GM18505 (cell line): ENCODE data around the gene SNF8.

ENCODE experiments used
- ATAC-seq: cut with Tn5 transposase; IDR thresholded peaks from one replicate; pipeline ENCODE4 v1.9.1; 2021; ENCODE audit not compliant: unreplicated experiment
- POLR2A ChIP-seq: IDR thresholded peaks from 4 replicates; pipeline ENCODE4 v1.6.1; 2011; ENCODE audit warnings: borderline replicate concordance; ENCODE audit not compliant: insufficient read depth, insufficient read length; ENCODE audit errors: extremely low read depth

Gene SNF8

DNA sequence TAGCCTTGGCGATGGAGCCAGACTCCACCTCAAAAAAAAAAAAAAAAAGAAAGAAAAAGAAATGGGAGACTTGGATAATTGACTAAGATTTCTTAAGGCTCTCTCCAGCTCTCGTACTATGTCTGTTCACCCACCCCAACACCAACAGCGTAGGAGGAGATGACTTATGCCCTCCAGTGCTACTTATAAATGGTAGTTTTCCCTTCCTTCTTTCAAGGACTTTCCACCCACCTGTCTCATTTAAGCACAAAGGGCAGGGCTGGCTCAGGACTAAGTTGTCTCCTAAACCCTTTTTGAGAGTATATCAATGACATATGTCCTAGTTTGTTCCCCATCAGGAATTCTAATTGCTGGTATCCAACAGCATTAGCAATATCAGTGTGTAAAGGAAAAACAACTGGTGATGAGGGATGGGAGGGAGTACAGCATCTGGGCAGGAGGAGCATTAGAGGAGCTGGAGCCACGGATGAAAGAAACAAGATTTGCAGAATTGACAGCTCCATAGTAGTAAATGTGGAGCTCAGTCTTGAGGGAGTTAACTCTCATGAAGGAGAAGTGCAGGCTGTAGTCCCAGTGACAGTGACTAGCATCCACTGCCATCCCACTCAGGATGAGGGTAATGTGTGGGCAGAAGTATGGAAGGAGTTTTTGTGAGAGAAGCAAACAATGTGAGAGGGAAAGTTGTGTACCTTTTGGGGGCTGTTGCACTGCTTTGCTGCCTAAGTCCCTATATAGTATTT lies 19.2 kb downstream of the SNF8 start:
- TF ChIP-seq POLR2A = no peak
- no peak for ATAC-seq

- peak; percentile 39 for TF ChIP-seq POLR2A
- peak; percentile 80 for ATAC-seq
These were observed 29.0 kb downstream of the SNF8 start for GRCh38 chr17:48915459-48916282.

- TF ChIP-seq POLR2A = no peak
- no peak for ATAC-seq
These were observed 32.2 kb downstream of the SNF8 start for GRCh38 chr17:48912476-48912875.

- no peak for ATAC-seq
- TF ChIP-seq POLR2A = no peak
These were observed 34.3 kb downstream of the SNF8 start for GRCh38 chr17:48910370-48910769.

DNA sequence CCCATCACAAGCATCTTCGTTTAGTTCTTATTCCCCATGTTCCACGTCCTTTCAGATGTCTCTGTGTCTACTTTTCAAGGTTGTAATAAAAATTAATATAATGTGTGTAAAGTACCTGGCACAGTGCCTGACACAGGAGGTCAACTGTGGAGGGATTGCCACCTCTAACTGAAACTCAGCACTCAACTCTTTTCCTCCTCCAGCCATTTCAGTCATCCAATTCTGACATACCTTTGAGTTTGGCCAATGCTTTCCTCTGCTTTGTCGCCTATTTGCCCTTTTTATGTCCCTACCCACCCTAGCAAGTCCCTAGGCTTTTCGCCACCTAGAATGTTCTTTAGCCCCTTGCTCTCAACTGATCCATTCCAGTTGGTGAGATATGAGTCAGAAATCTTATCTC lies 34.9 kb downstream of the SNF8 start:
- no peak for TF ChIP-seq POLR2A
- no peak for ATAC-seq

DNA sequence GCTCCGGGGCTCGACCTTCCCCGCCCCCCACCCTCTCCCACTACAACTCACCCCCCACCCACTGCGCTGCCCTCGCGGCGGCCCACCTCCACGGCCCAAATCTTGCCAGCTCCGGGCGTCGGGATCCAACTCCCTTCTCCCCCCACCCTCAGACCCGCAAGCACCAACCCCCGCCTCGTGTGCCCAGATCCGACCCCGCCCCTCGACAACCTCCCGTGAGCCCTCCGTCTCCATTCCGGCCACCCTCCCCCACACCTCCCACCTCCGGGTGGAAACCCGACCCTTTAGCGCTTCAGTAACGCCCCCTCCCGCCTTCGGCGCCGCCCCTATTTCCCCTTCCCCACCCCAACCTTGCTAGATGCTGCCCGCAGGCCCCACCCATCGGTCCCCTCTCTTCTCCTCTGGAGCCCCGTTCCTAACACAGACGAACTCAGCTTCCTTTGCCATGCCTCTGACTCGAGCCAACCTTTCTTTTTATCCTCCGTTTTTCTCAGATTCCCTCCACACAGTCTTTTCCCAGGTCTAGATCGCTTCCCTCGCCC lies 35.7 kb downstream of the SNF8 start:
- no peak for TF ChIP-seq POLR2A
- peak; percentile 44 for ATAC-seq

DNA sequence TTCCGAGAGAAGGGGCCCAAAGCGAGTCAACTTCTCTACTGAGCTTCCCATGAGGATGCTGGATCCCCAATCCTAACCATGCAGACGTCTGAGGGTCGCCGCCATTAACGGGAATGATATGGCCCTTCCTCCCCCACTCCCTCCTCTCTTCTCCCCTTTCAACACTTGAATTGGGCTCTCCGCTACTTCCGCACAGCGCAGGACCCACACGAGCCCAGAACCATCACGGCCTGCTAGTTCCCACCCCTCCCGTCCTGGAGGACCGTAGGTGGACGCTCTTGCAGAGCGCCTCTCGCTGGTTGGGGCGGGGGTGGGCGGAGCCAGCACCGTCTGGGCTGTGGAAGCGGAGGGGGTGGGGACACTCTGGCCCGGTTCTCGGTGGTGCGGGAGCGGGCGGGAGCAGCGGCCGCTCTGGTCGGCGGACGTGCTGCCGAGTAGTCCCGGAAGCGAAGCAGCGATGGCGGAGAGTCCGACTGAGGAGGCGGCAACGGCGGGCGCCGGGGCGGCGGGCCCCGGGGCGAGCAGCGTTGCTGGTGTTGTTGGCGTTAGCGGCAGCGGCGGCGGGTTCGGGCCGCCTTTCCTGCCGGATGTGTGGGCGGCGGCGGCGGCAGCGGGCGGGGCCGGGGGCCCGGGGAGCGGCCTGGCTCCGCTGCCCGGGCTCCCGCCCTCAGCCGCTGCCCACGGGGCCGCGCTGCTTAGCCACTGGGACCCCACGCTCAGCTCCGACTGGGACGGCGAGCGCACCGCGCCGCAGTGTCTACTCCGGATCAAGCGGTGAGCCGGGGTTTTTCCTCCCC lies 36.4 kb downstream of the SNF8 start, which contains the start of gene UBE2Z:
TSS of gene UBE2Z (plus strand) at position 361 of the 797 bp plus-strand sequence. CDS start at position 458, 97 bp downstream.
- peak; percentile 92 for TF ChIP-seq POLR2A
- ATAC-seq = peak; percentile 67

DNA sequence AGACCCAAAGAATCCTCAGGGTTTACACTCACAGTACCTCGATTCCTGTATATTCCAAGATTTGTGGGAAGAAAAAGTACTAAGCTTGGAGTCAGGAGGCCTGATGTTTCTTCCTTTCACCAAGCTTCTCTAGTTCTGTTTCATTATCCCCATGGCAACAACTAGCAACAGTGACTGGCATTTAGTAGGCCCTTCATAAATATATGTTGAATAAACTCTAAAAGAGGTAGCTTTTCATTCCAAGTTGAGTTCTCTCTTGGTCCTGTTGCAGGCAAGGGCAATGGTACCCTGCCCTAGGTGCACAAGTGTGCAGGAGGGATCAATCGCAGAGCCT lies 37.0 kb downstream of the SNF8 start:
- ATAC-seq = no peak
- TF ChIP-seq POLR2A = no peak

GRCh38 chr17:48905987-48906515 lies 38.6 kb downstream of the SNF8 start:
- ATAC-seq = no peak
- TF ChIP-seq POLR2A = no peak

- TF ChIP-seq POLR2A = no peak
- ATAC-seq = no peak
These were observed 40.2 kb downstream of the SNF8 start for GRCh38 chr17:48904428-48904827.

GRCh38 chr17:48903401-48903800 lies 41.2 kb downstream of the SNF8 start:
- no peak for TF ChIP-seq POLR2A
- ATAC-seq = no peak

DNA sequence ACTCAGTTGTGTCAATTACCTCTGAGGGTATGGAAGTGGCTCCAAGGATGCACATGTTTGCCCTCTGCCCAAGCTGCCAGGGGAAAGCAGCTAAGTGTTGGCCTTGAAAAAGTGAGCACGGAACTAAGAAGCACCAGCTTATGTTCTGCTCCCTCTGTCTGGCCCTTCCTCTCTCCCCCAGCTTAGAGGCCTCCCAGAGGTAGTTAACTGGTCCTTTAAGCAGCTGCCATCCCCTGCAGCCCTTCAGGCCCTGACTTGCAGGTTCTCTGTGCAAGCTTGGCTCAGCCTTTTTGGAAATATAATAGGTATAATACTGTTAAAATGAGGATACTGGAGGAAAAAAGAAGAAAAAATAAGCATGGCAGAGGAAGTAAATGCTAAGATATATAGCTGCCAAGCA lies 43.4 kb downstream of the SNF8 start:
- no peak for ATAC-seq
- no peak for TF ChIP-seq POLR2A

DNA sequence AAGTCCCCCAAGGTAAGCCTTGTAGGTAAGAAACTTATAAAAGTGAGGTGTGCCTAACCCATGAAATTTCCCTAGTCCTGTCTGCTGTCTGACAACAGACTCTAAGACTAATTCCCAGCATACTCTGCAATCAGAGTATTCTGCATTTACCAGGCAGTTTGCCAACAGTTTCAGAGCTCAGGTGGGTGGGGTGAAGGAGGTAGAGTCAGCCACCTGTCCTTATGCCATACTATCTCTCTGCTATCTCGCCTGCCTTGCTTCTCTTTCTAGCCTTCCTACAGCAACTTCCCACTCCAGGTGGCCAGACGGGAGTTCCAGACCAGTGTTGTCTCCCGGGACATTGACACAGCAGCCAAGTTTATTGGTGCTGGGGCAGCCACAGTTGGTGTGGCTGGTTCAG lies 49.8 kb downstream of the SNF8 start:
- TF ChIP-seq POLR2A = no peak
- no peak for ATAC-seq
